K562 (cell line): ENCODE results near the gene RFC2. TPM values are rescaled to one million over a fixed set of nuclear protein-coding genes. Genes with fewer than 3 reads are reported as not detected.
A peak's percentile ranks its signal among the peaks of the same experiment; 100 is the strongest.

ENCODE experiments used
- ATF7 ChIP-seq: fragments of 450-650 bp; IDR thresholded peaks from 2 replicates; pipeline ENCODE4 v1.7.1; 2014; ENCODE audit warnings: mild to moderate bottlenecking, moderate library complexity
- DDX20 ChIP-seq: fragments of 450-650 bp; IDR thresholded peaks from 2 replicates; pipeline ENCODE4 v1.6.1; 2016; ENCODE audit warnings: missing genetic modification characterization, low read depth, mild to moderate bottlenecking, missing compliant biosample characterization, moderate library complexity
- KAT8 ChIP-seq: fragments of 450-650 bp; IDR thresholded peaks from 2 replicates; pipeline ENCODE4 v1.6.1; 2016; ENCODE audit warnings: low read depth, mild to moderate bottlenecking
- KLF13 ChIP-seq: fragments of 450-650 bp; IDR thresholded peaks from 2 replicates; pipeline ENCODE4 v1.6.1; 2016; ENCODE audit warnings: missing genetic modification characterization, low read depth, mild to moderate bottlenecking, missing compliant biosample characterization, moderate library complexity, borderline replicate concordance
- NCOA4 ChIP-seq: fragments of 450-650 bp; IDR thresholded peaks from 2 replicates; pipeline ENCODE4 v1.6.1; 2018; ENCODE audit warnings: mild to moderate bottlenecking; ENCODE audit not compliant: partially characterized antibody
- NR2C1 ChIP-seq, 2 experiments: fragments of 450-650 bp; IDR thresholded peaks; 2 replicates each; pipeline ENCODE4 v1.6.1; 2017; ENCODE audit warnings: mild to moderate bottlenecking in 2 of 2, antibody characterized with exemption in 1 of 2, inconsistent platforms in 1 of 2, missing compliant biosample characterization in 1 of 2, missing genetic modification characterization in 1 of 2
- NR2C2 ChIP-seq, 2 experiments: fragments of 200-800 bp in 1 of 2; sonication (Bioruptor generic) in 1 of 2; sonication (generic) in 1 of 2; formaldehyde crosslinking in 1 of 2; IDR thresholded peaks; 2 replicates each; pipeline versions ENCODE4 v1.6.1 to v1.8.0; 2016 to 2022; ENCODE audit warnings: mild to moderate bottlenecking in 1 of 2, missing compliant biosample characterization in 1 of 2, missing genetic modification characterization in 1 of 2, missing genetic modification reagents in 1 of 2
- SP1 ChIP-seq: sonication (generic); formaldehyde crosslinking; IDR thresholded peaks from 2 replicates; pipeline ENCODE4 v1.8.1; 2022; ENCODE audit warnings: mild to moderate bottlenecking, missing genetic modification reagents
- SRSF7 ChIP-seq: fragments of 200-400 bp; formaldehyde crosslinking; optimal IDR thresholded peaks from 2 replicates; pipeline ENCODE3; 2017; ENCODE audit warnings: mild to moderate bottlenecking, low read depth, low read length
- U2AF2 ChIP-seq: fragments of 200-400 bp; formaldehyde crosslinking; optimal IDR thresholded peaks from 2 replicates; pipeline ENCODE3; 2017; ENCODE audit warnings: low read depth, mild to moderate bottlenecking, low read length
- ZNF146 ChIP-seq: IDR thresholded peaks from one replicate; pipeline ENCODE4 v1.6.1; 2018; ENCODE audit warnings: missing compliant biosample characterization; ENCODE audit not compliant: unreplicated experiment
- ZNF583 ChIP-seq: fragments of 250-450 bp; sonication (Bioruptor Pico); IDR thresholded peaks from 2 replicates; pipeline ENCODE4 v1.4.0; 2020
- polyA plus RNA-seq, 8 experiments: library from polyadenylated mRNA; depleted of rRNA in 4 of 8; stranded (reverse) in 5 of 8; unstranded in 3 of 8; fragments of >200 nt; fragmentation: Nextera tagmentation in 2 of 8; fragmentation: Illumina TruSeq in 1 of 8; extraction: Ambion mirVana in 2 of 8; extraction: Trizol in 1 of 8; gene quantifications; 2 replicates each; pipeline versions ENCODE4 v1.2.1 to v1.2.3, GENCODE V29; 2011 to 2014; ENCODE audit warnings: inconsistent platforms in 1 of 8, missing spikeins in 1 of 8
- total RNA-seq, 7 experiments: library from RNA; depleted of rRNA in 6 of 7; stranded (reverse); fragments of >200 nt in 6 of 7; fragmentation: Illumina TruSeq in 2 of 7; extraction: Trizol in 2 of 7; gene quantifications; 2 replicates each; pipeline versions ENCODE4 v1.2.1 to v1.2.3, GENCODE V29; 2011 to 2021; ENCODE audit warnings: low replicate concordance in 1 of 7
- TF ChIP-seq, protein P1 (sequence below): fragments of 250-450 bp; sonication (Bioruptor Pico); IDR thresholded peaks from 2 replicates; pipeline ENCODE4 v1.8.0; 2022; ENCODE audit warnings: inconsistent platforms
- TF ChIP-seq, protein P2 (sequence below): sonication (generic); formaldehyde crosslinking; IDR thresholded peaks from 2 replicates; pipeline ENCODE4 v1.9.0; 2022; ENCODE audit warnings: mild to moderate bottlenecking, missing genetic modification reagents
- TF ChIP-seq, protein P3 (sequence below), 2 experiments: fragments of 450-650 bp; IDR thresholded peaks; 2 replicates each; pipeline ENCODE4 v1.6.1; 2016

Gene RFC2
- total and polyA plus RNA-seq, 9 of the 15 experiments (the other 6 are each of a cell fraction or from before 2014, with no cell fraction given): 32.5 to 161 (median 102) TPM

DNA sequence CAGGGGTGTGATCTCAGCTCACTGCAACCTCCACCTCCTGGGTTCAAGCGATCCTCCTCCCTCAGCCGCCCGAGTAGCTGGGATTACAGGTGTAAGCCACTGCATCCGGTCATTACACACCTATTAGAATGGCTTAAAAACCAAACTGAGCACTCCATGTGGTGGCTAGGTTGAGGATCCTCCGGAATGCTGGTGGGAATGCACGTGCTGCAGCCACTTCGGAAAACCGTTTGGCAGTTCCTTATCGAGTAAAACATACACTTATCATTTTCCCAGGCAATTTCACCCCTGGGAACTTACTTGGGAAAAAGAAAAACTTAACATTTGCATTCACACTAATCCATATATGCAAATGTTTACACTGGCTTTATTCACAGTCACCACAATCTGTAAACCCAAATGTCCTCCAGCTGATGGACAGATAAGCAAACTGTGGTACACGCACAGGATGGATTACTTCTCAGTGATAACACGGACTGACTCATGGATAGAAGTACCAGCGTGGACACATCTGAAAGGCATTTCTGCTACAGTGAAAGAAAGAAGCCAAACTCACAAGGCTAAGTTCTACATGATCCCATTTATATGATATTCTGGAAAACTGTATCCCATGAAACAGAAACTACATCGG is 20.4 kb downstream of the RFC2 start (continued):
- TF ChIP-seq, protein P1, sequence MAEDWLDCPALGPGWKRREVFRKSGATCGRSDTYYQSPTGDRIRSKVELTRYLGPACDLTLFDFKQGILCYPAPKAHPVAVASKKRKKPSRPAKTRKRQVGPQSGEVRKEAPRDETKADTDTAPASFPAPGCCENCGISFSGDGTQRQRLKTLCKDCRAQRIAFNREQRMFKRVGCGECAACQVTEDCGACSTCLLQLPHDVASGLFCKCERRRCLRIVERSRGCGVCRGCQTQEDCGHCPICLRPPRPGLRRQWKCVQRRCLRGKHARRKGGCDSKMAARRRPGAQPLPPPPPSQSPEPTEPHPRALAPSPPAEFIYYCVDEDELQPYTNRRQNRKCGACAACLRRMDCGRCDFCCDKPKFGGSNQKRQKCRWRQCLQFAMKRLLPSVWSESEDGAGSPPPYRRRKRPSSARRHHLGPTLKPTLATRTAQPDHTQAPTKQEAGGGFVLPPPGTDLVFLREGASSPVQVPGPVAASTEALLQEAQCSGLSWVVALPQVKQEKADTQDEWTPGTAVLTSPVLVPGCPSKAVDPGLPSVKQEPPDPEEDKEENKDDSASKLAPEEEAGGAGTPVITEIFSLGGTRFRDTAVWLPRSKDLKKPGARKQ: no peak
- no peak for TF ChIP-seq U2AF2
- TF ChIP-seq, protein P2, sequence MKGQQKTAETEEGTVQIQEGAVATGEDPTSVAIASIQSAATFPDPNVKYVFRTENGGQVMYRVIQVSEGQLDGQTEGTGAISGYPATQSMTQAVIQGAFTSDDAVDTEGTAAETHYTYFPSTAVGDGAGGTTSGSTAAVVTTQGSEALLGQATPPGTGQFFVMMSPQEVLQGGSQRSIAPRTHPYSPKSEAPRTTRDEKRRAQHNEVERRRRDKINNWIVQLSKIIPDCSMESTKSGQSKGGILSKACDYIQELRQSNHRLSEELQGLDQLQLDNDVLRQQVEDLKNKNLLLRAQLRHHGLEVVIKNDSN (CRISPR knock-in tag): no peak
- TF ChIP-seq ATF7: peak; percentile 26; the same call in 1 of the 2 replicates
- TF ChIP-seq NR2C2 (CRISPR knock-in tag; IDR thresholded peaks at IDR 0.05): peak; percentile 45; the same call in 1 of the 2 replicates
- TF ChIP-seq NR2C2 (tag; IDR thresholded peaks at IDR 0.05): no peak
- no peak for TF ChIP-seq NCOA4
- no peak for TF ChIP-seq KLF13
- TF ChIP-seq SRSF7: no peak
- TF ChIP-seq DDX20 (tag): no peak
- TF ChIP-seq SP1: no peak
- TF ChIP-seq, protein P3, sequence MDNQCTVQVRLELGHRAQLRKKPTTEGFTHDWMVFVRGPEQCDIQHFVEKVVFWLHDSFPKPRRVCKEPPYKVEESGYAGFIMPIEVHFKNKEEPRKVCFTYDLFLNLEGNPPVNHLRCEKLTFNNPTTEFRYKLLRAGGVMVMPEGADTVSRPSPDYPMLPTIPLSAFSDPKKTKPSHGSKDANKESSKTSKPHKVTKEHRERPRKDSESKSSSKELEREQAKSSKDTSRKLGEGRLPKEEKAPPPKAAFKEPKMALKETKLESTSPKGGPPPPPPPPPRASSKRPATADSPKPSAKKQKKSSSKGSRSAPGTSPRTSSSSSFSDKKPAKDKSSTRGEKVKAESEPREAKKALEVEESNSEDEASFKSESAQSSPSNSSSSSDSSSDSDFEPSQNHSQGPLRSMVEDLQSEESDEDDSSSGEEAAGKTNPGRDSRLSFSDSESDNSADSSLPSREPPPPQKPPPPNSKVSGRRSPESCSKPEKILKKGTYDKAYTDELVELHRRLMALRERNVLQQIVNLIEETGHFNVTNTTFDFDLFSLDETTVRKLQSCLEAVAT (IDR thresholded peaks at IDR 0.05): no peak
- TF ChIP-seq NR2C1 (IDR thresholded peaks at IDR 0.05): no peak
- no peak for TF ChIP-seq NR2C1 (tag; IDR thresholded peaks at IDR 0.05)
- TF ChIP-seq ZNF146 (CRISPR knock-in tag): no peak
- TF ChIP-seq ZNF583 (CRISPR knock-in tag): no peak
- TF ChIP-seq KAT8: no peak
